Gastrocnemius medialis (tissue), 4 donors: Measurements from ENCODE around the gene ANO9.

ENCODE experiments used
- POLR2A ChIP-seq, 2 donors: fragments of 450-650 bp; IDR thresholded peaks; one replicate each; pipeline ENCODE4 v1.6.1; 2017; ENCODE audit warnings: antibody characterized with exemption in 2 of 2, mild to moderate bottlenecking in 2 of 2, moderate library complexity in 2 of 2
- TF ChIP-seq, protein P1 (sequence below), 5 experiments: fragments of 450-650 bp in 3 of 5; fragments of 200-600 bp in 2 of 5; sonication (generic) in 2 of 5; IDR thresholded peaks in 4 of 5; conservative IDR thresholded peaks in 1 of 5; 1 replicate in 4 of 5; 2 replicates in 1 of 5; pipeline ENCODE4 v1.5.1; 2016 to 2019; ENCODE audit warnings: antibody characterized with exemption in 5 of 5, mild to moderate bottlenecking in 3 of 5, moderate library complexity in 3 of 5

DNA sequence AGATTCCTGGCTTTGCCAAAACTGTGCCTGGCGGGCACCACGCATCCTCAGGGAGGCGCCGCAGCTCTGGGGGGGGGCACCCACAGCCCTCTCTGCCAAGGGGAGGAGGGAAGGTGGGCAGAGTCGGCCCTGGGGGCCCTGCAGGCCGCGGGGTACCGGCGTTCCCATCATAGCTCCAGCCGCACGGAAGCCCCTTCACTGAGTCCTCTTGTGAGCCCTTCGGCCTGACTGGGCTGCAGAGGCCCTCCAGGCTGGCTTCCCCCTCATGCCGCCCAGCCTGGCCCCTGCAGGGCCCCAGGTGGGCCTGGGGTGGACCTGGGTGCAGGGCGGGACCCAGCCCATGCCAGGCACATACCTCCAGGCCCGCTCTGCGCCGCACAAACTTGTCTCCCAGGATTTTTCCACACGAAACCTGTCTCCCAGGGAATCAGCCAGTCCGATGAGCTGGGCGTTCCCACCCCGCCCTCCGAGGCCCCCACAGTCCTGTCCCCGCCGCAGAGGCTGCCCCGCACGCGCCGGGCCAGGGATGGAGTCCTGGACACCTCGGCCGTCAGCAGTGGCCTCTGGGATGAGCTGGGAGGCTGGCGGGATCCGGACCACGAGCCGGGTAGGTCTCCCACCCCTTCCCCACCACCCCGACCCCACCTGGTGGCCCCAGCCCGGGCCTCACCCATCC is 49.6 kb downstream of the ANO9 start:
- TF ChIP-seq, protein P1, sequence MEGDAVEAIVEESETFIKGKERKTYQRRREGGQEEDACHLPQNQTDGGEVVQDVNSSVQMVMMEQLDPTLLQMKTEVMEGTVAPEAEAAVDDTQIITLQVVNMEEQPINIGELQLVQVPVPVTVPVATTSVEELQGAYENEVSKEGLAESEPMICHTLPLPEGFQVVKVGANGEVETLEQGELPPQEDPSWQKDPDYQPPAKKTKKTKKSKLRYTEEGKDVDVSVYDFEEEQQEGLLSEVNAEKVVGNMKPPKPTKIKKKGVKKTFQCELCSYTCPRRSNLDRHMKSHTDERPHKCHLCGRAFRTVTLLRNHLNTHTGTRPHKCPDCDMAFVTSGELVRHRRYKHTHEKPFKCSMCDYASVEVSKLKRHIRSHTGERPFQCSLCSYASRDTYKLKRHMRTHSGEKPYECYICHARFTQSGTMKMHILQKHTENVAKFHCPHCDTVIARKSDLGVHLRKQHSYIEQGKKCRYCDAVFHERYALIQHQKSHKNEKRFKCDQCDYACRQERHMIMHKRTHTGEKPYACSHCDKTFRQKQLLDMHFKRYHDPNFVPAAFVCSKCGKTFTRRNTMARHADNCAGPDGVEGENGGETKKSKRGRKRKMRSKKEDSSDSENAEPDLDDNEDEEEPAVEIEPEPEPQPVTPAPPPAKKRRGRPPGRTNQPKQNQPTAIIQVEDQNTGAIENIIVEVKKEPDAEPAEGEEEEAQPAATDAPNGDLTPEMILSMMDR (IDR thresholded peaks at IDR 0.05 in 4 of 5, conservative IDR thresholded peaks at IDR 0.05 in 1 of 5), result no peak
- no peak for TF ChIP-seq POLR2A (IDR thresholded peaks at IDR 0.05)
